Measurements from ENCODE around the gene SRSF1.

The SRSF1 gene

GRCh38 chr17:57955183-57955931 is 51.7 kb downstream of the SRSF1 start, which contains the start of gene CUEDC1:
Gene CUEDC1, minus strand, starts transcription at chr17:57955412. Its CDS starts 69,848 bp downstream, at chr17:57885564.
- intact Hi-C loops (cut with DNase I) = loop anchor here (2.0 kb wide), 1 partner anchor 31 kb away; no protein-coding TSS in a partner anchor
- peak; percentile 50 to 93 (median 86) for DNase-seq

GRCh38 chr17:57954397-57955182 is 52.5 kb downstream of the SRSF1 start:
- intact Hi-C loops (cut with DNase I) = loop anchor here (2.0 kb wide), 1 partner anchor 32 kb away; no protein-coding TSS in a partner anchor

GRCh38 chr17:57953705-57954396 is 53.2 kb downstream of the SRSF1 start:
- intact Hi-C loops (cut with DNase I) = loop anchor here (2.0 kb wide), 1 partner anchor 33 kb away; no protein-coding TSS in a partner anchor
- peak in 1 of 42 donors; percentile 32 for DNase-seq

More at GRCh38 chr17:57954397-57955182, 52.5 kb downstream of the SRSF1 start:
- peak in 40 of 42 donors; percentile 62 to 90 (median 77) for DNase-seq
